Fibroblast of lung (primary cell): Measurements from ENCODE around the gene ARHGAP42. TPM values are rescaled to one million over a fixed set of nuclear protein-coding genes. Genes with fewer than 3 reads are reported as not detected.
A peak's percentile ranks its signal among the peaks of the same experiment; 100 is the strongest.

Experiments used
- DNase-seq, 2 donors: peaks; one replicate each; pipeline versions ENCODE4 v3.0.0 to v3.0.0-alpha.2; 2010; ENCODE audit warnings: low read depth in 2 of 2
- H2AFZ ChIP-seq: 2 replicates; pipeline ENCODE4 v1.5.1; 2012; ENCODE audit warnings: low read length, control low read depth, inconsistent platforms
- H3K27ac ChIP-seq: 2 replicates; pipeline ENCODE4 v1.5.1; 2011; ENCODE audit warnings: low read length, control low read depth; ENCODE audit not compliant: insufficient read depth
- H3K27me3 ChIP-seq: 2 replicates; pipeline ENCODE4 v1.5.1; 2011; ENCODE audit warnings: mild to moderate bottlenecking, low read length; ENCODE audit not compliant: control insufficient read depth, insufficient read depth
- H3K36me3 ChIP-seq: 2 replicates; pipeline ENCODE4 v1.5.1; 2011; ENCODE audit warnings: low read length; ENCODE audit not compliant: control insufficient read depth, insufficient read depth
- H3K4me1 ChIP-seq: 2 replicates; pipeline ENCODE4 v1.5.1; 2011; ENCODE audit warnings: low read length; ENCODE audit not compliant: control insufficient read depth, insufficient read depth; ENCODE audit errors: extremely low read depth
- H3K4me2 ChIP-seq: 2 replicates; pipeline ENCODE4 v1.5.1; 2011; ENCODE audit warnings: low read length, control low read depth; ENCODE audit not compliant: insufficient read depth; ENCODE audit errors: extremely low read depth
- H3K4me3 ChIP-seq, 4 experiments: fragments of 200-600 bp in 1 of 4; sonication (generic) in 1 of 4; replicated peaks in 1 of 4; 2 replicates each; pipeline ENCODE4 v1.5.1; 2011 to 2016; ENCODE audit warnings: low read length in 4 of 4, low read depth in 3 of 4, mild to moderate bottlenecking in 3 of 4, control low read depth in 2 of 4, inconsistent platforms in 1 of 4, mixed read lengths in 1 of 4; ENCODE audit not compliant: insufficient read depth in 1 of 4; ENCODE audit errors: control extremely low read depth in 1 of 4
- H3K79me2 ChIP-seq: 2 replicates; pipeline ENCODE4 v1.5.1; 2012; ENCODE audit warnings: mild to moderate bottlenecking, low read length, inconsistent platforms; ENCODE audit not compliant: control insufficient read depth, insufficient read depth
- H3K9ac ChIP-seq: 2 replicates; pipeline ENCODE4 v1.5.1; 2011; ENCODE audit warnings: mild to moderate bottlenecking, low read length, control low read depth; ENCODE audit not compliant: insufficient read depth
- H3K9me3 ChIP-seq: 2 replicates; pipeline ENCODE4 v1.5.1; 2012; ENCODE audit warnings: low read depth, low read length; ENCODE audit not compliant: control insufficient read depth, insufficient read depth
- H4K20me1 ChIP-seq: 2 replicates; pipeline ENCODE4 v1.5.1; 2011; ENCODE audit warnings: low read length; ENCODE audit not compliant: control insufficient read depth, insufficient read depth; ENCODE audit errors: extremely low read depth
- EZH2 ChIP-seq: IDR thresholded peaks from 2 replicates; pipeline ENCODE4 v1.5.1; 2012; ENCODE audit warnings: low read length, control low read depth, mild to moderate bottlenecking; ENCODE audit errors: missing control alignments
- polyA plus RNA-seq, 2 donors: library from polyadenylated mRNA; depleted of rRNA in 1 of 2; stranded (reverse) in 1 of 2; unstranded in 1 of 2; fragments of >200 nt; gene quantifications; 2 replicates each; pipeline ENCODE4 v1.2.1, GENCODE V29; 2011 to 2012; ENCODE audit warnings: missing spikeins in 1 of 2
- total RNA-seq: library from RNA; depleted of rRNA; stranded (reverse); fragments of >200 nt; gene quantifications from 2 replicates; pipeline ENCODE4 v1.2.1, GENCODE V29; 2014
- TF ChIP-seq, protein P1 (sequence below), 2 donors: IDR thresholded peaks in 1 of 2; conservative IDR thresholded peaks in 1 of 2; 1 replicate in 1 of 2; 2 replicates in 1 of 2; pipeline ENCODE4 v1.5.1; 2011 to 2012; ENCODE audit warnings: low read length in 2 of 2, control low read depth in 1 of 2, inconsistent platforms in 1 of 2, low read depth in 1 of 2, mild to moderate bottlenecking in 1 of 2

Gene ARHGAP42
- total and polyA plus RNA-seq, 2 donors (not counting 1 experiment from before 2014, with no cell fraction given) = 8.0 to 13.4 TPM

DNA sequence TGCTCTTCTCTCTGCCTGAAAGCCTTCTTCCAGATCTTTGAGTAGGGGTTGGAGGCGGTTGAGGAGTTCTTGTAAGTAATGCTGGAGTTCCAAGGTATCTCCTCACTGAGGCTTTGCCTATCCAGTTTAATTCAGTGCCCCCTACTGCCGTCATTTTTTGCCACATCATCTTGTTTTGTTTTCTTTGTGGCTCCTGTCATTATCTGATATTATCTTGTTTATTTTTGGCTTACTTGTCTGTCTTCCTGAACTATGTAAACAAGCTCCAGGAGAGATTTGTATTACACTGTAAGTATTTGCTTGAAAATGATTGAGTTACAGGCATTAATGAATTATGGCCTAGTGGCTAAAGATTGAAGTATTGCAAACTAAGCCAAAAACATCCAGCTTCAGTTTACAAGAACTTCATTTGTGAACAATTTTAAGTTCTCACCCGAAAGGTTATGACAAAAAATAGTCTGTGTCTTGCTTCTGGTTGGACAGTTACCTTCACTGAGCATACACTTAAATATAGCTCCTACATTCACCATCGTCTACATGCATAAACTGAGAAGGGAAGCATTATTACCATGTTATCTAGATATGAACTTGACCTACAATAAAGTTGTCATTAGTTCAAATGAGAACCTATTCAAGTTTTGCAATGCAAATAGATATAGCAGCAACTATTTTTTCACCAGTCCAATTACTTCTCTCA is 154.8 kb downstream of the ARHGAP42 start:
- H3K27ac ChIP-seq = no peak overlapping the region

DNA sequence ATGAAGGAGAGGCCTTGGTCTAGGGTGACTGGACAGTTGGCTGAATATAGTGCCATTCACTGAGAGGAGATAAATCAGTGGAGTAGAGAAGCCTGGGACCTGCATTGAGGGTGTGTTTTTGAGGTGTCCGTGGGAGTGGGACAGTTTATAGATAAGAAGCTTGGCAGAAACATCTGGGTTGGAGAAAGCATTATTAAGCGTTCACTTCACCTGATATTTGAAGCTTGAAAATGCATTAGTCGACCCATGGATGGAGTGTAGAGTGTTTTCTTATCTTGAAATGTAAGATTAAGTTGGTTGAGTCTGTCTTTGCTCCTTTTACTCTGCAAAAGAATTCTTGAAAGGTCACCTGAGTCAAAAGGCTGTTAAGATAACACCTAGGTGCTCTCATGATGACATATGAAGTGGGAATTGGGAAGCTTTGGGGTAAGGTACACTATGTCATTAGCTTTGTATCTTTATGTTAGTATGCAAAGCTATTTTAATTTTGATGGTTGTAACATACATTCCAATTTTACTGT is 160.7 kb downstream of the ARHGAP42 start:
- H3K27ac ChIP-seq = no peak overlapping the region
- H3K9me3 ChIP-seq = no peaks in the 10 kb centered on the region
- no peak overlapping the region for H3K9ac ChIP-seq
- H4K20me1 ChIP-seq = no peaks in the 10 kb centered on the region
- no peak overlapping the region for H2AFZ ChIP-seq
- no peak for DNase-seq
- H3K4me1 ChIP-seq = peaks cover 4% of the 10 kb centered on the region
- no peaks in the 10 kb centered on the region for H3K36me3 ChIP-seq
- H3K27me3 ChIP-seq = no peaks in the 10 kb centered on the region
- no peak overlapping the region for H3K4me3 ChIP-seq
- no peak overlapping the region for H3K4me2 ChIP-seq
- no peaks in the 10 kb centered on the region for H3K79me2 ChIP-seq
- TF ChIP-seq, protein P1, sequence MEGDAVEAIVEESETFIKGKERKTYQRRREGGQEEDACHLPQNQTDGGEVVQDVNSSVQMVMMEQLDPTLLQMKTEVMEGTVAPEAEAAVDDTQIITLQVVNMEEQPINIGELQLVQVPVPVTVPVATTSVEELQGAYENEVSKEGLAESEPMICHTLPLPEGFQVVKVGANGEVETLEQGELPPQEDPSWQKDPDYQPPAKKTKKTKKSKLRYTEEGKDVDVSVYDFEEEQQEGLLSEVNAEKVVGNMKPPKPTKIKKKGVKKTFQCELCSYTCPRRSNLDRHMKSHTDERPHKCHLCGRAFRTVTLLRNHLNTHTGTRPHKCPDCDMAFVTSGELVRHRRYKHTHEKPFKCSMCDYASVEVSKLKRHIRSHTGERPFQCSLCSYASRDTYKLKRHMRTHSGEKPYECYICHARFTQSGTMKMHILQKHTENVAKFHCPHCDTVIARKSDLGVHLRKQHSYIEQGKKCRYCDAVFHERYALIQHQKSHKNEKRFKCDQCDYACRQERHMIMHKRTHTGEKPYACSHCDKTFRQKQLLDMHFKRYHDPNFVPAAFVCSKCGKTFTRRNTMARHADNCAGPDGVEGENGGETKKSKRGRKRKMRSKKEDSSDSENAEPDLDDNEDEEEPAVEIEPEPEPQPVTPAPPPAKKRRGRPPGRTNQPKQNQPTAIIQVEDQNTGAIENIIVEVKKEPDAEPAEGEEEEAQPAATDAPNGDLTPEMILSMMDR (conservative IDR thresholded peaks at IDR 0.05 in 1 of 2, IDR thresholded peaks at IDR 0.05 in 1 of 2; ENCODE audit: low read depth in 1 of 2, low read length in 2 of 2) = no peak
- no peak for TF ChIP-seq EZH2

More for the DNA sequence above, 154.8 kb downstream of the ARHGAP42 start:
- no peak for DNase-seq
- TF ChIP-seq, protein P1 (conservative IDR thresholded peaks at IDR 0.05 in 1 of 2, IDR thresholded peaks at IDR 0.05 in 1 of 2; ENCODE audit: low read depth in 1 of 2, low read length in 2 of 2) = no peak
- TF ChIP-seq EZH2 = no peak
- Histone ChIP-seq H3K27me3 (no peaks in the 10 kb centered on the region), H3K9ac (no peak overlapping the region), H4K20me1 (no peaks in the 10 kb centered on the region), H3K79me2 (no peaks in the 10 kb centered on the region), H3K4me2 (no peak overlapping the region), H3K9me3 (no peaks in the 10 kb centered on the region), H3K36me3 (no peaks in the 10 kb centered on the region), H2AFZ (no peak overlapping the region), H3K4me1 (no peaks in the 10 kb centered on the region), H3K4me3 (no peak overlapping the region)

DNA sequence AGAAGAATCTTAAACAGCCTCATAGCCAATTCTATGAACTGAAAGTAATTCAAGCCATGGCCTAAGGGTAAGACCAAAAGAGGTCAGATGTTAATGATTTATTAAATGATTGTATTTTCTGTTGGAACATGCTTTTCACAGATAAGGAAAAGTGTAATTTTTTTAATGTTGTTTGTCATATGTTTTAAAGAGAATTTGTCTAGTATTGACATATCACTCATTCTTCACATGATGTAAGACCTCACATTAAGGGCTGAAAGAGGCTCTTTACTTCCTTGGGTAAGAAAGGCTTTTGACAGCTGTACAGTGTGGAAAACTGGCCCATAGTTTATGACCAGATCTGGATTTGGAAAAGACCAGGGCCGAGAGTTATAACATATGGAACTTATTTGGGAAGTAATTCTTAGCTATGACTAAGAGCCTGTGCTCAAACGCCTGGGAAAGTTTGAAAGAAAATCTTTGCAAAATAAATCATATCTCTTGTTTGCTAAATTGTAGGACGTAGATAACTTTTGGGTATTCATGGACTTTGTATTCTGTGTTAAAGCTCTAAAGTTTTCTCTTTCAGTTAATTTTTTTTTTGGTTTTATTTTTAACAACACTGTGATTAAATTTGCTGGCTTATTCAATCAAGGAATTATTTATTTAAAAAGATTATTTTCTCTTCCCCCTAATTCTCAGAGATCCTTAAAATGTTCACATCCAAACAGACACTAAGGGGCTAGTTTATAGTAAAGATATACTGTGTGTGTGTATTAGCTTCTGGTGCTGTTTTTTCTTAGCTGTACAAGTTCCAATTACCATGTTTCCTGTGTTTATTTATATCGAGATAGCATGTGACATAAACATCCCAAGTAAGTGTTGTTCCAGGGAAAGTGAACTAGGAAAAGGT is 162.2 kb downstream of the ARHGAP42 start:
- H2AFZ ChIP-seq = no peak overlapping the region

More for the DNA sequence above, 162.2 kb downstream of the ARHGAP42 start:
- Histone ChIP-seq H3K4me2 (peak overlapping the region; percentile 54), H3K9me3 (no peaks in the 10 kb centered on the region), H3K79me2 (no peaks in the 10 kb centered on the region), H3K4me1 (peaks cover 4% of the 10 kb centered on the region), H3K27ac (peak overlapping the region; percentile 51), H3K27me3 (no peaks in the 10 kb centered on the region), H4K20me1 (no peaks in the 10 kb centered on the region), H3K36me3 (no peaks in the 10 kb centered on the region), H3K9ac (no peak overlapping the region), H3K4me3 (no peak overlapping the region)
- DNase-seq = peak; percentile 83 to 95
- TF ChIP-seq, protein P1 (conservative IDR thresholded peaks at IDR 0.05 in 1 of 2, IDR thresholded peaks at IDR 0.05 in 1 of 2; ENCODE audit: low read depth in 1 of 2, low read length in 2 of 2) = no peak
- no peak for TF ChIP-seq EZH2
